ENCODE data around the gene YAP1. TPM values are rescaled to one million over a fixed set of nuclear protein-coding genes. Genes with fewer than 3 reads are reported as not detected.

YAP1 gene
- total RNA-seq, 1 donor = 174 TPM

DNA sequence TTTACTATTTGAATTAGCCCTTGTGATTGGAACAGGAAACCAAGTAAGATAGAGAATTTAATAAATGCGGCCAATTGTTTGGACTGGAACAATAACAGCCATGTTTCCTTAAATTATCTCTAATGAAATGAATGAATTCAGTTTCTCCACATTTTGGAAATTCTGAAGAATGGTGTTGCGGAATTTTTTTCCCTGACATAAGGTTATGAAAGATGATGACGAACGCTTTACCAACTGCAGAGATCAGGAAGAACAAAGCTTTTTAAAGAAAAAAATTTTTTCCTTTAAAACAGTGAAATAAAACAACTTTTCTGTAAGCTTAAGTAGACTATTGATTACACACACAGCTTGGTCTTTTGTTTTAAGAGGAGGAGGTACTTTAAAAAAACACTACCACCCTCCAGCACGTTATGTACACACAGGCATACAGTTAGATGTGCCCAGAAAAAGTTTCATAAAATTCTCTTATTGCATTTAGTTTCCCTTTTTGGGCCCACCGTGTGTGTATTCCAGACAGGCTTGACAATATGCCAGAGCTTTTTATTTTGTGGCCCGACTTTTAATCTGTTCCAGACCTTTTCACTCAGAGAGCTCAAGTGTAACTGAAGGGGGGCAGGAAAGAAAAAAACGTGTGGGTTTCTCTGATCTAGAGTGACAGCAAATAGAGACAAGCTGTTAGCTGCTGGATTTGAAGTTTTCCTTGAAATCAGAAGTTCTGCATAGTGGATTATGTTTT, 77.3 kb downstream of the YAP1 start:
- Histone ChIP-seq H3K36me3 (ENCODE audit: insufficient read depth, low read length) (peaks cover 12% of the 10 kb centered on the region), H3K4me3 (ENCODE audit: insufficient read depth, low read length) (no peak overlapping the region), H3K79me2 (ENCODE audit: insufficient read depth, low read length) (peaks cover 79% of the 10 kb centered on the region), H3K27me3 (ENCODE audit: insufficient read depth, low read length) (no peaks in the 10 kb centered on the region), H3K27ac (ENCODE audit: low read depth, low read length) (peak overlapping the region; percentile 6), H4K20me1 (ENCODE audit: insufficient read depth, low read length) (peaks cover 5% of the 10 kb centered on the region), H3K9me3 (ENCODE audit: low read depth, low read length) (no peaks in the 10 kb centered on the region), H3K4me2 (ENCODE audit: insufficient read depth, low read length) (no peak overlapping the region), H3K4me1 (ENCODE audit: insufficient read depth, low read length) (peaks cover 34% of the 10 kb centered on the region), H2AFZ (ENCODE audit: low read length) (no peak overlapping the region)
- TF ChIP-seq CTCF (IDR thresholded peaks at IDR 0.05; ENCODE audit: extremely low read depth, low read depth, low read length) = no peak
- DNase-seq (ENCODE audit: insufficient read length, low spot score, missing footprints) = no peak

- Histone ChIP-seq H3K27ac (ENCODE audit: low read depth, low read length) (no peak overlapping the region), H3K4me1 (ENCODE audit: insufficient read depth, low read length) (peaks cover 36% of the 10 kb centered on the region), H3K4me2 (ENCODE audit: insufficient read depth, low read length) (no peak overlapping the region), H4K20me1 (ENCODE audit: insufficient read depth, low read length) (peaks cover 5% of the 10 kb centered on the region), H3K27me3 (ENCODE audit: insufficient read depth, low read length) (no peaks in the 10 kb centered on the region), H3K4me3 (ENCODE audit: insufficient read depth, low read length) (no peak overlapping the region), H3K79me2 (ENCODE audit: insufficient read depth, low read length) (peaks cover 77% of the 10 kb centered on the region), H3K36me3 (ENCODE audit: insufficient read depth, low read length) (peaks cover 12% of the 10 kb centered on the region), H3K9me3 (ENCODE audit: low read depth, low read length) (no peaks in the 10 kb centered on the region), H2AFZ (ENCODE audit: low read length) (no peak overlapping the region)
- DNase-seq (ENCODE audit: insufficient read length, low spot score, missing footprints) = no peak
- no peak for TF ChIP-seq CTCF (IDR thresholded peaks at IDR 0.05; ENCODE audit: extremely low read depth, low read depth, low read length)
Observed at GRCh38 chr11:102188488-102188887, 78.2 kb downstream of the YAP1 start.

GRCh38 chr11:102191832-102192231, 81.6 kb downstream of the YAP1 start:
- no peak overlapping the region for H3K4me3 ChIP-seq (ENCODE audit: insufficient read depth, low read length)
- no peaks in the 10 kb centered on the region for H4K20me1 ChIP-seq (ENCODE audit: insufficient read depth, low read length)
- H3K4me2 ChIP-seq (ENCODE audit: insufficient read depth, low read length) = no peak overlapping the region
- no peak overlapping the region for H3K27ac ChIP-seq (ENCODE audit: low read depth, low read length)
- H2AFZ ChIP-seq (ENCODE audit: low read length) = no peak overlapping the region
- no peaks in the 10 kb centered on the region for H3K9me3 ChIP-seq (ENCODE audit: low read depth, low read length)
- DNase-seq (ENCODE audit: insufficient read length, low spot score, missing footprints) = no peak
- no peak for TF ChIP-seq CTCF (IDR thresholded peaks at IDR 0.05; ENCODE audit: extremely low read depth, low read depth, low read length)
- H3K27me3 ChIP-seq (ENCODE audit: insufficient read depth, low read length) = no peaks in the 10 kb centered on the region
- H3K4me1 ChIP-seq (ENCODE audit: insufficient read depth, low read length) = peaks cover 14% of the 10 kb centered on the region
- peaks cover 74% of the 10 kb centered on the region for H3K79me2 ChIP-seq (ENCODE audit: insufficient read depth, low read length)
- H3K36me3 ChIP-seq (ENCODE audit: insufficient read depth, low read length) = peaks cover 6% of the 10 kb centered on the region

GRCh38 chr11:102192349-102193066, 82.3 kb downstream of the YAP1 start:
- H4K20me1 ChIP-seq (ENCODE audit: insufficient read depth, low read length) = no peaks in the 10 kb centered on the region
- peaks cover 8% of the 10 kb centered on the region for H3K4me1 ChIP-seq (ENCODE audit: insufficient read depth, low read length)
- no peak overlapping the region for H3K27ac ChIP-seq (ENCODE audit: low read depth, low read length)
- no peak for TF ChIP-seq CTCF (IDR thresholded peaks at IDR 0.05; ENCODE audit: extremely low read depth, low read depth, low read length)
- H3K9me3 ChIP-seq (ENCODE audit: low read depth, low read length) = no peaks in the 10 kb centered on the region
- H2AFZ ChIP-seq (ENCODE audit: low read length) = no peak overlapping the region
- peaks cover 74% of the 10 kb centered on the region for H3K79me2 ChIP-seq (ENCODE audit: insufficient read depth, low read length)
- peaks cover 4% of the 10 kb centered on the region for H3K36me3 ChIP-seq (ENCODE audit: insufficient read depth, low read length)
- no peak overlapping the region for H3K4me2 ChIP-seq (ENCODE audit: insufficient read depth, low read length)
- no peak overlapping the region for H3K4me3 ChIP-seq (ENCODE audit: insufficient read depth, low read length)
- no peaks in the 10 kb centered on the region for H3K27me3 ChIP-seq (ENCODE audit: insufficient read depth, low read length)
- no peak for DNase-seq (ENCODE audit: insufficient read length, low spot score, missing footprints)

Data from osteoblast (primary cell).